SK-N-SH (cell line): Measurements from ENCODE around the gene ADAMTS16. TPM values are rescaled to one million over a fixed set of nuclear protein-coding genes. Genes with fewer than 3 reads are reported as not detected.

Source experiments
- CTCF ChIA-PET: fragments of 300-600, 350-600 bp; formaldehyde crosslinking; extraction: SDS; loops from one replicate; lab custom pipeline; 2021; lab: Yijun Ruan, JAX
- POLR2A ChIA-PET: fragments of 350-600 bp; sonication (Branson Sonifier 250); formaldehyde crosslinking; extraction: SDS; loops from one replicate; lab custom pipeline; 2020; ENCODE audit warnings: antibody characterized with exemption, inconsistent platforms; lab: Yijun Ruan, JAX
- DNase-seq: peaks from one replicate; pipeline ENCODE4 v3.0.0; 2012
- H2AFZ ChIP-seq: fragments of 200-600 bp; sonication (generic); 2 replicates; pipeline ENCODE4 v1.8.1; 2016; ENCODE audit warnings: antibody characterized with exemption, mild to moderate bottlenecking, low read depth
- H3F3A ChIP-seq: fragments of 200-600 bp; sonication (generic); replicated peaks from 2 replicates; pipeline ENCODE3; 2016; ENCODE audit warnings: antibody characterized with exemption, mild to moderate bottlenecking; ENCODE audit not compliant: insufficient read depth
- H3K27ac ChIP-seq, 2 experiments: fragments of 200-500 bp in 1 of 2; fragments of 200-600 bp in 1 of 2; sonication (Bioruptor generic) in 1 of 2; sonication (generic), shearing (Covaris generic) in 1 of 2; 2 replicates each; pipeline versions ENCODE4 v1.5.1 to v1.6.1; 2014 to 2016; ENCODE audit warnings: low read depth in 2 of 2, inconsistent platforms in 1 of 2, low read length in 1 of 2, mild to moderate bottlenecking in 1 of 2, mixed read lengths in 1 of 2
- H3K27me3 ChIP-seq: fragments of 200-600 bp; sonication (generic), shearing (Covaris generic); 2 replicates; pipeline ENCODE4 v1.6.1; 2016; ENCODE audit warnings: mixed run types; ENCODE audit not compliant: insufficient read depth
- H3K36me3 ChIP-seq, 2 experiments: fragments of 200-500 bp in 1 of 2; fragments of 200-600 bp in 1 of 2; sonication (Bioruptor generic) in 1 of 2; sonication (generic) in 1 of 2; replicated peaks in 1 of 2; 2 replicates each; pipeline versions ENCODE3 to v1.5.1; 2014 to 2016; ENCODE audit warnings: low read length in 1 of 2, mild to moderate bottlenecking in 1 of 2; ENCODE audit not compliant: insufficient read depth in 2 of 2, control insufficient read depth in 1 of 2
- H3K4me1 ChIP-seq, 2 experiments: fragments of 200-500 bp in 1 of 2; fragments of 200-600 bp in 1 of 2; sonication (Bioruptor generic) in 1 of 2; sonication (generic), shearing (Covaris generic) in 1 of 2; 2 replicates each; pipeline versions ENCODE4 v1.5.1 to v1.6.1; 2014 to 2016; ENCODE audit warnings: low read depth in 1 of 2, low read length in 1 of 2, mixed run types in 1 of 2; ENCODE audit not compliant: insufficient read depth in 2 of 2, control insufficient read depth in 1 of 2
- H3K4me2 ChIP-seq: fragments of 200-600 bp; sonication (generic), shearing (Covaris generic); 2 replicates; pipeline ENCODE4 v1.6.1; 2017; ENCODE audit warnings: mixed run types
- H3K4me3 ChIP-seq, 2 experiments: fragments of 200-500 bp in 1 of 2; fragments of 200-600 bp in 1 of 2; sonication (Bioruptor generic) in 1 of 2; sonication (generic), shearing (Covaris generic) in 1 of 2; 2 replicates each; pipeline versions ENCODE4 v1.5.1 to v1.8.1; 2014 to 2016; ENCODE audit warnings: low read depth in 2 of 2, inconsistent platforms in 1 of 2, low read length in 1 of 2, mild to moderate bottlenecking in 1 of 2, mixed read lengths in 1 of 2, moderate library complexity in 1 of 2
- H3K79me2 ChIP-seq: fragments of 200-600 bp; sonication (generic); 2 replicates; pipeline ENCODE4 v1.8.1; 2017; ENCODE audit warnings: mild to moderate bottlenecking; ENCODE audit not compliant: insufficient read depth
- H3K9ac ChIP-seq: fragments of 200-600 bp; sonication (generic); 2 replicates; pipeline ENCODE4 v1.6.1; 2017; ENCODE audit warnings: mixed run types
- H3K9me2 ChIP-seq: fragments of 200-600 bp; sonication (generic); 2 replicates; pipeline ENCODE4 v1.6.1; 2017; ENCODE audit warnings: mixed run types
- H3K9me3 ChIP-seq: fragments of 200-600 bp; sonication (generic); 2 replicates; pipeline ENCODE4 v1.6.1; 2017; ENCODE audit warnings: mixed run types, mild to moderate bottlenecking, moderate library complexity
- H4K20me1 ChIP-seq: fragments of 200-600 bp; sonication (generic); 2 replicates; pipeline ENCODE4 v1.6.1; 2017; ENCODE audit warnings: mild to moderate bottlenecking, mixed run types; ENCODE audit not compliant: insufficient read depth
- CTCF ChIP-seq: fragments of 200-600 bp; sonication (generic); IDR thresholded peaks from 2 replicates; pipeline ENCODE4 v1.6.1; 2017; ENCODE audit warnings: antibody characterized with exemption, mild to moderate bottlenecking, moderate library complexity
- EP300 ChIP-seq, 2 experiments: IDR thresholded peaks; 2 replicates each; pipeline versions ENCODE4 v1.4.0 to v1.6.1; 2012; ENCODE audit warnings: borderline replicate concordance in 1 of 2, low read depth in 1 of 2, low read length in 1 of 2
- EZH2phosphoT487 ChIP-seq: fragments of 200-600 bp; sonication (generic); IDR thresholded peaks from 2 replicates; pipeline ENCODE4 v1.6.1; 2017; ENCODE audit warnings: low read depth, mixed run types, mild to moderate bottlenecking, antibody characterized with exemption, moderate library complexity, borderline replicate concordance
- GABPA ChIP-seq: IDR thresholded peaks from 2 replicates; pipeline ENCODE4 v1.4.0; 2012; ENCODE audit warnings: low read depth, mild to moderate bottlenecking
- JUND ChIP-seq: IDR thresholded peaks from 2 replicates; pipeline ENCODE4 v1.4.0; 2012
- NFIC ChIP-seq: IDR thresholded peaks from 2 replicates; pipeline ENCODE4 v1.4.0; 2012; ENCODE audit warnings: borderline replicate concordance
- PBX3 ChIP-seq: IDR thresholded peaks from 2 replicates; pipeline ENCODE4; 2012
- POLR2AphosphoS5 ChIP-seq: IDR thresholded peaks from 2 replicates; pipeline ENCODE4 v1.6.1; 2012; ENCODE audit warnings: low read depth, low read length
- RAD21 ChIP-seq: IDR thresholded peaks from 2 replicates; pipeline ENCODE4 v1.6.1; 2012; ENCODE audit warnings: mild to moderate bottlenecking, low read length
- RXRA ChIP-seq: IDR thresholded peaks from 2 replicates; pipeline ENCODE4 v1.4.0; 2012; ENCODE audit warnings: low read depth, mild to moderate bottlenecking, borderline replicate concordance
- SIN3A ChIP-seq: IDR thresholded peaks from 2 replicates; pipeline ENCODE4 v1.6.1; 2012; ENCODE audit warnings: low read depth, mild to moderate bottlenecking, low read length, moderate library complexity, borderline replicate concordance
- SMC3 ChIP-seq: IDR thresholded peaks from 2 replicates; pipeline ENCODE4 v1.6.1; 2012; ENCODE audit warnings: low read depth, low read length, improper control_type of control experiment
- TCF12 ChIP-seq: IDR thresholded peaks from 2 replicates; pipeline ENCODE4 v1.4.0; 2012
- TEAD4 ChIP-seq: IDR thresholded peaks from 2 replicates; pipeline ENCODE4 v1.4.0; 2012; ENCODE audit warnings: mild to moderate bottlenecking, borderline replicate concordance; ENCODE audit not compliant: insufficient read depth
- YY1 ChIP-seq: IDR thresholded peaks from 2 replicates; pipeline ENCODE4 v1.4.0; 2012; ENCODE audit warnings: low read depth, mild to moderate bottlenecking
- WGBS: methylation state at CpG from one replicate; pipeline ENCODE4 v1.1.6; 2017; ENCODE audit warnings: low lambda C conversion rate; 5-methylcytosine and 5-hydroxymethylcytosine counted together
- polyA plus RNA-seq, 3 experiments: library from polyadenylated mRNA; depleted of rRNA; stranded (reverse); fragments of >200 nt; gene quantifications; 2 replicates each; pipeline ENCODE4 v1.2.3, GENCODE V29; 2012

The ADAMTS16 gene
- polyA plus RNA-seq, 1 of the 3 experiments (the other 2 are of a cell fraction), result not detected

- Histone ChIP-seq H3K27me3 (no peaks in the 10 kb centered on the region), H3K4me1 (peaks cover 0 to 2% of the 10 kb centered on the region in 2 experiments; a peak in 1 of 4 replicates), H3K79me2 (no peaks in the 10 kb centered on the region), H3K4me2 (no peak overlapping the region), H3K27ac (no peak overlapping the region)
- CTCF ChIA-PET, result no interaction called here
- DNase-seq, result no peak
- TF ChIP-seq SIN3A (no peak), RXRA (no peak), JUND (no peak), TEAD4 (no peak), GABPA (no peak), EP300 (IDR thresholded peaks at IDR 0.05; ENCODE audit: borderline replicate concordance in 1 of 2, low read depth in 1 of 2, low read length in 1 of 2) (no peak), SMC3 (no peak), TCF12 (no peak), CTCF (no peak), NFIC (no peak), EZH2phosphoT487 (no peak)
- TF ChIP-seq, all 33 proteins: peak for 0
- no peaks in the 10 kb centered on the region for H3F3A ChIP-seq
- no peaks in the 10 kb centered on the region for H3K9me3 ChIP-seq
- no peak overlapping the region for H2AFZ ChIP-seq
- no peaks in the 10 kb centered on the region for H3K9me2 ChIP-seq
- H3K9ac ChIP-seq, result no peak overlapping the region
- no peaks in the 10 kb centered on the region for H4K20me1 ChIP-seq
- POLR2A ChIA-PET, result no interaction called here
- no peaks in the 10 kb centered on the region for H3K36me3 ChIP-seq
- no peak overlapping the region for H3K4me3 ChIP-seq
These were observed 216.6 kb downstream of the ADAMTS16 start for GRCh38 chr5:5356765-5357164.

- Histone ChIP-seq H3K79me2 (no peaks in the 10 kb centered on the region), H3K36me3 (no peaks in the 10 kb centered on the region), H3K9me2 (no peaks in the 10 kb centered on the region), H3F3A (no peaks in the 10 kb centered on the region), H3K4me3 (no peak overlapping the region), H3K27me3 (no peaks in the 10 kb centered on the region), H3K4me2 (no peak overlapping the region), H3K4me1 (peaks cover 0 to 2% of the 10 kb centered on the region in 2 experiments; a peak in 1 of 4 replicates), H2AFZ (no peak overlapping the region), H4K20me1 (no peaks in the 10 kb centered on the region), H3K9me3 (no peaks in the 10 kb centered on the region), H3K27ac (no peak overlapping the region), H3K9ac (no peak overlapping the region)
- DNase-seq, result no peak
- 86% methylated on average over 6 of the region's 9 CpGs for WGBS
- ChIA-PET CTCF (no interaction called here), POLR2A (no interaction called here)
- TF ChIP-seq POLR2AphosphoS5 (no peak), YY1 (no peak), PBX3 (no peak), RAD21 (no peak)
These were observed 219.5 kb downstream of the ADAMTS16 start for GRCh38 chr5:5359618-5360017.
